GM18868 (cell line): Measurements from ENCODE around the gene C1QTNF5.

Experiments used
- ATAC-seq: cut with Tn5 transposase; IDR thresholded peaks from one replicate; pipeline ENCODE4 v1.9.1; 2021; ENCODE audit warnings: mild to moderate bottlenecking, moderate library complexity; ENCODE audit not compliant: unreplicated experiment

C1QTNF5 gene

DNA sequence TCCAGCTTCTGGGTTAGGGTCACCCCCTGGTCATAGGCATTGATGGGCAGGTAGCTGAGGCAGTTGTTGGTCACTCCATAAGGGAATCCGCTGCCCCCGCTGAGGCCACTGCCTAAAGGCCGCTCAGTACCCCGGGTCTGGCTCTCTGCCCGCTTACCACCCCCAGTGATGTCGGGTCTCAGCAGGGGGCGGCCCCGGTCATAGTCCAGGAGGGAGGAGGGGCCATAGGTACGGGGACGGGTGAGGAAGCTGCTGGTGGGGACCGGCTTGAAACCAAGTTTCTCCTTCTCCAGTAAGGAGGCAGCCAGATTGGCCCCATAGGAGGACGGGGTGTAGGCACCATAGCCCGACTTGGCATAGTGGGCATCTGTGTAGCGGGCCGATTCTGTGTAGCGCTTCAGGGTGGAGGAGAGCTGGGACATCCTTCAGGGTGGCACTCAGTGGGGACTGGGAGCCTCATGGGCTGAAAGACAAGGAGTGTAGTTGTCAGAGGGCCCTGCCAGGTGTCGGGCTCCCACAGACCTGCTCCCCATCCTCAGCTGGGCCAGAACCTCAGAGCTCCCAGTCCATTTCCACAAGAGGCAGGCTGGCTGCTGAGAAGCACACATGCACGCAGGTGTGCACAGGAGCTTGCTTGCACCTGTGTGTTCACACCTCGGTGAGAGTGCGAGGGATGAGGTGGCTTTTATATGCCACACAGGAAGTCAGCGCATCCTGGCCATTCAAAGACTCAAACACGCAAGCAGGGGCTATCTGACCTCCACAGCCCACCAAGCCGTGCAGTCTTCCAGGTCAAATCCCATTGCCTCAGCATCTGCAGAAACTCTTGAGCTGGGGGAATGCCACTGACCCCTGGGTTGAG, 32.6 kb upstream of the C1QTNF5 start:
- no peak for ATAC-seq

DNA sequence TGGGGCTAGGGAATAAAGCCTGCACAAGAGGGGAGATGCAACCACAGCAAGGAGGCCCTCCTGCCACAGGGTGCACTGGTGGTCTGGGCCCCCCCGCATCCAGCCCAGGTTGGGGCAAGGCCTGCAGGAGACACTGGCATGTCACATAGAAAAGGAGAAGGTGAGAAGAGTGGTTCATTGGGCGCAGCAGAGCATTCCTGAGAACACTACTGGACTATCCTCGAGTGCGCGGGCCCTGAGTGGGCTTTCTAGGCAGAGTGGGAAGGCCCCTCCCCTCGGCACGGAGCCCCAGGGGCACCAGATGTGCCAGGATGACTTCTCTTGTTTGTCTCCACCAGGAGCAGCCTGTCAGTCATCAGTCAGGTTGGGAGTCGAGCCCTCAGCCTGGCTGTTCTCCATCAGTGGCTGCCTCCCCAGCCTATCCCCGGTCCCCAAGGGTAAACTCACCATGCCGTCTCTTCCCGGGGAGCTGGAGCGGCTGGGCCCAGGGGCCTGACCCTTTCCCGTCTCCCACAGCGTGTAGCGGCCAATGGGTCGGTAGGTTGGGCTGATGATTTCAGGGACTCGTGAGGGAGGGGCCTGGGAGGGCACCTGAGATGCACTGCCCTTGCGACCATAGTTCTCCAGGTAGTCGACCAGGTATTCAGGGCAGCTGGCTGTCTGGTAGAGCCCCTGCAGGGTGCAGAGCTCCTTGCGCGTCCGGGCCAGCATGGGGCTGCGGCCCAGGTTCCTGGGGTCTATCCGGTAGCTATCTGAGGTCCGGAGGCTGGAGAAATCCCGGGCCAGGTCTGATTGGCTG, 31.8 kb upstream of the C1QTNF5 start:
- no peak for ATAC-seq

DNA sequence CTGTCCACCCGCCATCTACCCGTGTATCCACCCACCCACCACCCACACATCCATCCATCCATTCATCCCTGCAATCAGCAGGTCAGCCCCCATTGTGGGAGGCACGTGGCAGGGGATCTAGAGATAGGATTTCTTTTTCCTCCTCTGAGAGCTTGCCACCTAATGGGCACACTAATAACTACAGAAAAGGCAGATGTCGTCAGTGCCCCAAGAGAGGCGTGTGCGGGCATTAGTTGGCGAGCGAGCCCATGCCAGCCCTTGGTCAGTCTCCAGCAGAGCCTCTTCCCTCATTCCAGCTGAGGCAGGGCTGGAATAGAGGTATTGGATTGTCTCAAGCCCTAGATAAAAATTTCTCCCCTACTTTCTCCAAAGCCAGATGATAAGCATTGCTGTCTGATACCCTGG, 31.1 kb upstream of the C1QTNF5 start:
- ATAC-seq: no peak

DNA sequence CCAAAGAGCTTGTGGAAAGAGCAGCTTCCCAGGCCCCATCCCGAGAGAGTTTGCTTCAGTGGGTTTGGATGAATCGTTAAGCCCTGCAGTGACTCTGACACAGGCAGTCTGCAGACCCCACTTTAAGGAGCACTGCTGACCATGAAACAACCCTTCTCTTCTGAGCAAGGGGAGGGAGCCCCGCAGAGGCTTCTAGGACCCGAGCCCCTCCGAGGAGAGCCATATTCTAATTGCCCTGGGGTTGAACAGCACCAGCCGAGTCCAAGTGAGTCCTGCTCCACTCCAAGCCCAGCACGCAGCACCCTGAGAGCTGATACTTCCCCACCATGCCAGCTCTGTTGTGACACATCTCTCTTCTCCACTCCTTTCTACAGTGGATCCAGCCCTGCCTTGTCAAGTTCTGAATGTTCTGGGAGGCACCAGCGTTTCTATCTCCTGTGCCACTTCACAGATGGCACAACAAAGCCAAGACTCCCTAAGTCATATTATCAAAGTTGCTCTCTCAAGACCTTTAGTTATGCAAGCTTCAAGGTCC, 30.5 kb upstream of the C1QTNF5 start:
- ATAC-seq: no peak

DNA sequence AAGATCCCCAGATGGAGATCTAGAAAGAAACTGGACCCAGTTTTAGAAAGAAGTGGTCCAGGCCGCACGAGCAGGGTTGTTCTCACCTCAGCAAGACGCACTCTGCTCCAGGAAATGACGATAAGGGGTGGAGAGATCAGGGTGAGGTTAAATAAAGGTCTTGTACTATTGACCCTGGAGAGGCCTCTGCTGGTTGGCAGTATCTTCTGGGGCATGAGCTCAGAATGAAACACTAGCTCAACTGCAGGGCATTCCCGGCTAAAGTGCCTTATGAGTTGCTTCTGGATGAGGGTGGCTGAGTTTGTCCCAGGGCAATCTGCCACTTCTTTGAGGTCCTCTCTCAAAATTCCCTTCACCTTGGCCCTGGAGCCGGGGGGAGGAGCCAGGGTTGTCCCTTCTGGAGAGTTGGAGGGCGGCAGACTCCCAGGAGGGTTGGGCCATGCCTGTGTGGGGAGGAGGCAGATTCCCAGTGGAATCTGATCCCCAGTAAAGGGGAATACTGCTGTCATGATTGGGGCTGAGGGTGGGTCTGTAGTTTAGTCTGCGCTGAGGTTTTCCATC, 29.9 kb upstream of the C1QTNF5 start:
- no peak for ATAC-seq

DNA sequence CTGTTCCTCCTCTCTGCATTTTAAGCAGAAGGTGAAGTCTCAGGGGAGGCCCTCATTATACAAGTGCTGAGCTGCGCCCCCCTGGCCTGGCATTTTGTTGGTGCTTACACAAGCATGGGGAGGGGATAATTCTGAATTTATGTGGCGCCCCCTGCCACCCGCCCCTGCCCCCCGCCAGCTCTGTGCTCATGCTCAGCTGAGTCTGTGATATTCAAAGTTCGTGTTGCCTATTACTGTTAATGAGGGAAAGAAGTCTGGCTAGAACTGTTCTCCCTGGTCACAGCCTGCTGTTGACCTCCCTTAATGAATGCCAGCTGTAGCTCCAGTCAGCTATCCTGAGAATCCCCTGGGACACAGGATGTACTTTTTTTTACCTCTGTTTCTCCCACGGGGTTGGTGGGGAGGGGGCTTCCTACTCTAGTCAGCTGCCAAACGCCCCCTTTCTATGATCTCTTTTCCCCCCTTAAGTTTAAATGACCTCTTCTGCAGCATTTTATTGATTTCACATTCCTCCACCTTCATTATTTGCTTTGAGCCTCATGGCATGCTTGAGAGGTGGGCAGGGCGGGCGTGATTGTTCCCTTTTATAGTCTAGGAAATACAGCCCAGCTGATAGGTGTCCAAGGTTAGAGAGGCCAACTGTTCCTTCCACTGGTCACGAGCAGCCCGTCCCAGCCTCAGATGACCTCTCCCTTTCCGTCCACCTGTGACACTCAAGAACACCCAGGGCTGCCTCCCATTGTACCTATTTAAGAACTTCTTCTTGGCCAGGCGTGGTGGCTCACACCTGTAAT, 28.6 kb upstream of the C1QTNF5 start:
- ATAC-seq: no peak

DNA sequence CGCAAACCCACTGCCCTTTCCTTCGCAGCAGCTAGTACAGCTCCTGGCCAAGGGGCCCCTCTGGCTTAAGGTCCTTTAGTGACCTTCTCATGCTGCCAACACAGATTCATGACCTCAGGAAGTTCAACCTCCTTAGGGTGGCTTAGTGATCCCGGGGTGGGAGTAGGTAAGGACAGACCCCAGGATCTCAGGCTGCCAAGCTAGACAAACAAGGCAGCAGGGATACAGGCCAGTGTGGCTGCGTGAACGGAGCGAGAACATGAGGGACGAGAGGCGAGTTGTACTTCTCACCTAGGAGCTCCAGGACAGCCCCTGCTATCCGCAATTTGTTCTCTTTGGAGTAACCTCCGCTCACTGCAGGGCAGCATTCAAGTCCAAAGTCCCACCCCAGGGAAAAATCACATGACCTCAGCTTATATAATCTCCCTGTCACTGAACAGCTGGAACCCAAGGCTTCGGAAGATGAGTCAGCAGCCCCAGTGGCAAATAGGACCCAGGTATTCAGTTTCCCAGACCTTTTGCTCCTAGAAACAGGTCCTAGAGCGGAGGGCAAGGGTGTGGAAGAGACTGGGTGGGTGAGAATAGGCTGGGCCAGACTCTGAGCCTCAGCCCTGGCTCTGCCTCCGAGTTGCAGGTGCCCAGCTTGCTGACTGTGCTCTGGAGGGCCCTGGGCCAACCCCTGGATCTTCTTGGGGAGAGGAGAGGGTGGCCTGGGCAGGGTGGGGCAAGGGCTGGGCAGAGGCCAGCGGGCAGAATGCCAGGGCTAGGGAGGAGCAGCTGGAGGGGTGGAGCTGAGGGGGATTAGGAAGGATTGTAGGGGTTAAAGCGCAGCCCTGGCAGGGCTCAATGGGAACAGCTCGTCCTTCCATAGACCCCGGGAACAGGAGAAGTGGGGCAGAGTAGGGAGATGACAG, 27.7 kb upstream of the C1QTNF5 start:
- no peak for ATAC-seq

DNA sequence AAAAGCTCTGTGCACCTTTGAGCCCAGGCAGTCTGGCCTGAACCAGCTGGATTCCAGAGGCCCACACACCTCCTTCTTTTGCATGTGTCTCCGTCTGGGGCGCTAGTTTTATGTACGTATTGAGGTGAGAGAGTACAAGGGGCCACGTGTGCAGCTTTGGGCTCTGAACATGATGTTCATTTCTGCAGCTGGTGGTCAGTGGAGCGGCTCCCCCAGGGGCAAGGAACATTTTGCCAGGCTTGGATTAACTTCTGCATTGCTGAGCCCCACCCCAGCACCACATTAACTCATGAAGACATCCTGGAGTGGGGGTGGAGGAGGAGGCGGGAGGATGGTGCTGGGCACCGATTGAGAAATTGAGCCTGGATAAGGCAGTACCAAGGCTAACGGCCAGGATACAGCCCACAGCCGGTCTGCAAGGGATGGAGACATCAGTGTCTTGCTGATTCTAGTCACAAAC, 27.0 kb upstream of the C1QTNF5 start:
- ATAC-seq: no peak

DNA sequence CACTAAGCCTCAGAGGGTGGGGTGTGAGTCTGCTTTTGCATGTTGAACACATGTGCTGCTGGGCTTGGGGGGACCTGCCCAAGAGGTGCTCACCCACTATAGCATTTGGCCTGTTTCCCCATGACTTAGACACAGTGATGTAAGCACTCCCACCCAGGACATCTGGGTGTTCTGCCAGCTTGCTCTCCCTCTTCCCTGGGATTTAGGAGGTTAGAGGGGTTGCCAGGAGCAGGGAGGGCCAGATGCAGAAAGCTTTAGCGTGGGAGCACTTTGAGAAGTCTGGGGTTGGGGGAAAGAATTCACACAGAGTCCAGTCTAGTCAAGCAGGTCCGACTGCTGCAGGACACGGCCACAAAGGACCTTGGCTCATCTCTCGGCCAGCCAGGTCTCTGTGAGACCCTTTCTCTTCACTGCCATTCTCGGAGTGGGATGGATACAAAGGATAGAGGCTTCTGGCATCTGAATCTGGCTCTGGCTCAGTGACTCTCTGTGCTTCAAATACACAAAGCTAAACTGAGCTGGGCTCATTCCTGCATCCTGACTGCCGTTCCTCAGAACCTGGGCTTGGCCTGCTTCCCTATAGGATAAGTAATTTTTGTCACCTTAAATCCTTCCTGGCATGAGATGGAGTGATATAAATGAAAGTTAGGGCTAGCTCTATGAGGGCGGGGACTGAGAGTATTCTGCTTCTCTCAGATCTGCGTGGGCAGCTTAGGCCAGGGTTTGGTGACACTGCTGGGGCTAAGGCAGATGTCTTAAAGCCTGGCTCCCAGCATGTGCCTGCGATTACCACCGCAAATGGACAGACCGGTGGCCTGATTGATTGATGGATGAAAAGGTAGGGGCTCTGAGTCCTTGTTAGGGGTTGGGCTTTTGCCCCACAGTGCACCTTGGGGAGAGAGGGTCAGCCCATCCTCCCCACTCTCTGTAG, 26.3 kb upstream of the C1QTNF5 start:
- ATAC-seq: no peak

DNA sequence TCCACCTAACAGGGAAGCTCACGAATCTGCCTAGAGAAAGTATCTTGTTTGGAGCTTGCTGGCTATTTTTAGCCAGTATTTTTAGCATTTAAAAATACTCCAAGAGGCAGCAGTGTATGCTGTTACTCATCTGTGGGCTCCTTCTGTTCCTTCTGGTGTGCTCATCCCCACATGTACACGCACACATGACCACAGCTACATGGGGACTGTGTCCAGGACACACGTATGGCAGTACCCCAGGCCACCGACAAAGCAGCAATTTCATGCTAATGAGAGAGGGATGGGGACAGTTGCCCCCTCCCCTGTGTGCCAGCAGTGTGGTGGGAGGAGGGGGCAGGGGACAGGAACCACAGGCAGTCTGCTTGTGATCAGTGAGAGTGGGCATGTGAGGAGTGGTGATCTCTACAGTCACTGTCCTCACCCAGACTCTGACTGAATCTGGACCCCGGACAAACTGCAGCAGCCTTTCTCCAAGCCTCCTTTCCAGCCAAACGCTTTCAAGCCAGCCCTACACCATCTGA, 24.4 kb upstream of the C1QTNF5 start:
- no peak for ATAC-seq

DNA sequence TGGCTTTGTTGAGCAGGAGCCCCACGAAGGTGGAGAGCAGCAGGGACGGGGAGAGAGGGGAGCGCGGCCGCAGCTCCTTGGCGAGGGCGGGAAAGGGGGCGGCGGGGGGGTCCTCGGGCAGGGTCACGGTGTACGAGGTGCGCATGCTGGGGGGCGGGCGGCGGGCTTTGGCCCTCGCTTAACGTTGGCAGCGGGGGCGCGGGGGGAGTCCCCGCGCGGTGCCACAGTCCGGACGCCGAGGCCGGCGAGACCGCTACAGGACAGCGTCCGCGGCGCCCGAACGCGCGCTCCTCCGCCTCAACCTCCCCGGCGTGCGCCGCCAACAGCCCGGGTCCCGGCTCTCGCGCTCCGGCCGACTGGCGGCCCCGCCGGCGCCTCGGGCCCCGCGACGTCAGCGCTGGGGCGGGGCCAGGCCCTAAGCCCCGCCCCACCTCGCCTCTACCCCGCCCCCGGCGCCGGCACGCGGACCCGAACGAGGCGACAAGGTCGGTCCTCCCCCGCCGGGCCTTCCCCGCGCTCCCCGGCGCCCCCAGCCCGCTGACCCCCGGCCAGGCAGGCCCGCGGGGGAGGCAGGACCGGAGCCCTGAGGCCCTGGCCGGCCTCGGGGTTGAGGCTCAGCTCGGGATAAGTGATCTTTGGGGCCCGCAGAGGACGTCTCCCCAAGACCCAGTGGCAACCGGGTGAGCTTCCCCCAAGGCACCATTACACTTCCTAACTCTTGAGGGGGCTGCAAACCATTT, 23.3 kb upstream of the C1QTNF5 start:
- no peak for ATAC-seq

DNA sequence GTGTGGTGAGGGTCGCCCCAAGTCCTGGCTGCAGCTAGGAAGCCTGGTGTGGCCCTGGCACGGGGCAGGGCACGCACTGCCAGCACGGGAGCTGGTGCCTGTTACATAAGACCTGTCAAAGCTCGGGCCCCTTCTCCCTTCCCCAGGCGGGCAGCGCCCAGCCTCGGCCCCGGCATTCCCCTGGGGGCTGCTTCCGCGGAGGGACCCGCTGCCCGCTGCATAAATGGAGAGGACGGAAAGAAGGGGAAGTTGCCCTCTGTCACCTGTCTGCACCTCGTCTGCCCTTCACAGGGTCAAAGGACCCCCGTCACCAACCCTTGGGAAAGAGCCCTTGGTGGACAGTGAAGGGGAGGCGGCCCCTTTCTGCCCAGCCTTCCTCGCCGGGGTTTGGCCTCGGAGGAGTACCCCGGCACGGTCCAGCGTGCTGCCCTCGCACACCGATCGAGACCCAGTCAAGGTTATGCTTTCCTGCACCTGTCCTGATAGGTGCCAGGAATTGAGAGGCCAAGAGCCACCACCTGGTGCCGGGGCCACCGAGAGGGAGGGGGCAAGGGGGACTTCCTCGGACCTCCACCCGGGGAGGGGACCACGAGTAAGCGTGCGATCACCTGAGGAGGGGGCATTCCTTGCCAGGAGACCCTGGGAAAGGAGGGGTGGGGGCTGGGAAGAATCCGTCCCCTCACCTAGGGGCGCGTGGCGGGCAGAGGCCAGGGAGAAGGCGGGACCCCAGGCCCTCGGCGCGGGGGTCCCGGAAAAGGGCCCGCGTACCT, 22.6 kb upstream of the C1QTNF5 start:
- ATAC-seq: no peak

DNA sequence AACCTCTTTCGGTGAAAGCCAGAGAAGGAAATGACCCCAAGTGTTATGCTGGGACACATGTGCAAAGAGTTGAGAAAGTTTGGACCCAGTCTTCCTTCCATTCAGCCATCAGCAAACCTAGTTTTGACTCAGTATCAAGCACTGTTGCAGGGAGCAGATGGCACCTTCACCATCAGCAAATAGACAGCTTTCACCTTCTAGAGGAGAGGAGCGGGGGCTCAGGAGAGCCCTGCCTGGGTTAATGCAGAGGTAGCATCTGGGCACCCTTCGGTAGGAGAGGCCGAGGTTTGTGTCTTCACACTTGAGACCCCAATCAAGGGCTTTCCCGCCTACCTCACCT, 22.0 kb upstream of the C1QTNF5 start:
- no peak for ATAC-seq

DNA sequence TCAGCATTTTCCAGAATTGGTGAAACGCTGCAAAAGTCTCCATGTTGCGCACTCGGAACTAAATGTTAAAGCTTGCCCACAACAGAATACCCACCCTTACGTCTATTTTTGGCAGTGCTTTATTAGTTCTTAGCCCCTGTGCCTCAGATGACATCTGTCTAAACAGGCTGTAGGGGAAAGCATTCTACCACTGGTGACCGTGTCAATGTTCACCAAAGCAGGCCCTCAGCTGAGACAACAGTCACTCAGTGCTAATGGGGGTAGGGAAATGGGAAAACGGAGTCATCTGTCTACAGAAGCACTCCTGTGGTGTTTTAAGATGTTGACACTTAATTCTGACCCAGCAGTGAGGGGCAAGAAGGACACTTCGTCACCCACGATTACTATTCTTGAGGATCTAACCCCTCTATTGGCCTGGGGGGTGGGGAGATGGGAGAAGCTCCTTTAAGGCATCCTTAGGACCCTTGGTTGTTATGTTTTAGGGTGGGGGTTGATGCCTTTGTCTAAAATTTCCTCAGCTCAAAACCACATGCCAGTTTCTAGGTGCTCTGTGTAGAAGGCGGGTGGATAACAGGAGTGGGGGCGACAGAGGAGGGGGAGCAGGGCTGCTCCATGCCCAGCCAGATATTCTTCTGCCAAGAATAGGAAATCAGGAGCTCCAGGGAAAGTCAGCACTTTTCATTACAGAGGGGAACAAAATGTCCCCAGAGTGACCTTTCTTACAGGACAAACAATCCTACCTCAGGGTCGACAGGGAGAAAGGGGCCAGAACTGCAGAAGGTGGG, 21.4 kb upstream of the C1QTNF5 start:
- no peak for ATAC-seq

DNA sequence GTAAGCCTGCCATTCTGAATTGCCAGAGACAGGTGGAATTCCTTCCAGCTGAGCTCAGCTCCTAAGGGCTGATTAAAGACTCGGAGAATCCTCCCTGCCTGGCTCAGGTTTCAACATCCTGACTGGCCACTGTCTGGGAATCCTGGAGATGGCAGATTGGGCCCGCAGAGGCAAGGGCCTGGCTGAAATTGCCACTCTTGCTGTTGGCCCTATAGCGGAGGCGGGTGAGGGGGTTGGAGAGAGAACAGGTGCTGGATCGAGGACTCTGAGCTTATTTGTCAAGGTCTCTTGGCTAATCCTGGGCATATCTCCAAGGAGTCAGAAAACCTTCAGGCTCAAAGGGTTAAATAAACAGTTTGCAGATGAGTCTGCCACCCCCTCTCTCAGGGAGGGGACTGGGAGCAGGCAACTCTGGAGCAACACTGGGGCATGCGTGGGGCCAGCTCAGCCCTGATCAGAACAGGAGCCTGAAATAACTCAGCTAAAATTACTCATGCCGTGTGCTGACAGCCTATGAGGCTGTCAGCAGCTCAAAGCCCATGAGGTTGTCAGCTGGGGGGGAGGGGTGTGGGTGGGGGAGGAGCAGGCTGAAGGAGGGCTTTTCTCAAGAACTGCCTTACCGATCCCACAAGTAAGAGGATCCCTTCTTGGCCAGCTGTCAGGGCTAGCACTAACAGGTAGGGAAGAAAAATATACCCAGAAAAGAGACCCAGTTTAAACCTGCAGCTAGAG, 20.5 kb upstream of the C1QTNF5 start:
- ATAC-seq: no peak
